ENCODE data around the gene PPFIA2. TPM values are rescaled to one million over a fixed set of nuclear protein-coding genes. Genes with fewer than 3 reads are reported as not detected.

The PPFIA2 gene
- total RNA-seq, 1 donor from 2014 or later = not detected

DNA sequence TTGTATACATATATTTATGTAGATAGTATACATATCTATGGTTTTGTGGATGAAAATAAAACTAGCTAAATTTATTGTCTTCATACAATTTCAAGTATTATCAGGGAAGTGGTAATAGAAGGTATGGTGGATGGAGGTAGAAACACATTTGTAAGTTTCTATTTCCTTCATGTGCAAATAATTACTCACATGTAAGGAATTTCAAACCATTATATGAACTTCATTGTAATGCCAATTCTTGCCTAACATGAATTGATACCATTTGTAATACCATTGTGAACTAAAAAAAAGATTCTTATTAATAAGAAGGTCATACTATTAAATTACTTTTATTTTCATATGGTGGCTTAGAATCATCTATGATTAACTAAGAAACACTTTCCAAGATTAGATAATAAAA is 20.1 kb upstream of the PPFIA2 start:
- H3K27me3 ChIP-seq (ENCODE audit: control insufficient read depth, insufficient read depth, low read length) = no peaks in the 10 kb centered on the region
- DNase-seq (ENCODE audit: low read depth) = no peak
- H3K4me3 ChIP-seq (ENCODE audit: low read depth, low read length) = no peak overlapping the region
- no peaks in the 10 kb centered on the region for H3K36me3 ChIP-seq (ENCODE audit: control insufficient read depth, insufficient read depth, low read length)
- TF ChIP-seq, protein P1, sequence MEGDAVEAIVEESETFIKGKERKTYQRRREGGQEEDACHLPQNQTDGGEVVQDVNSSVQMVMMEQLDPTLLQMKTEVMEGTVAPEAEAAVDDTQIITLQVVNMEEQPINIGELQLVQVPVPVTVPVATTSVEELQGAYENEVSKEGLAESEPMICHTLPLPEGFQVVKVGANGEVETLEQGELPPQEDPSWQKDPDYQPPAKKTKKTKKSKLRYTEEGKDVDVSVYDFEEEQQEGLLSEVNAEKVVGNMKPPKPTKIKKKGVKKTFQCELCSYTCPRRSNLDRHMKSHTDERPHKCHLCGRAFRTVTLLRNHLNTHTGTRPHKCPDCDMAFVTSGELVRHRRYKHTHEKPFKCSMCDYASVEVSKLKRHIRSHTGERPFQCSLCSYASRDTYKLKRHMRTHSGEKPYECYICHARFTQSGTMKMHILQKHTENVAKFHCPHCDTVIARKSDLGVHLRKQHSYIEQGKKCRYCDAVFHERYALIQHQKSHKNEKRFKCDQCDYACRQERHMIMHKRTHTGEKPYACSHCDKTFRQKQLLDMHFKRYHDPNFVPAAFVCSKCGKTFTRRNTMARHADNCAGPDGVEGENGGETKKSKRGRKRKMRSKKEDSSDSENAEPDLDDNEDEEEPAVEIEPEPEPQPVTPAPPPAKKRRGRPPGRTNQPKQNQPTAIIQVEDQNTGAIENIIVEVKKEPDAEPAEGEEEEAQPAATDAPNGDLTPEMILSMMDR (IDR thresholded peaks at IDR 0.05; ENCODE audit: insufficient read depth, low read length, poor library complexity, severe bottlenecking) = no peak

DNA sequence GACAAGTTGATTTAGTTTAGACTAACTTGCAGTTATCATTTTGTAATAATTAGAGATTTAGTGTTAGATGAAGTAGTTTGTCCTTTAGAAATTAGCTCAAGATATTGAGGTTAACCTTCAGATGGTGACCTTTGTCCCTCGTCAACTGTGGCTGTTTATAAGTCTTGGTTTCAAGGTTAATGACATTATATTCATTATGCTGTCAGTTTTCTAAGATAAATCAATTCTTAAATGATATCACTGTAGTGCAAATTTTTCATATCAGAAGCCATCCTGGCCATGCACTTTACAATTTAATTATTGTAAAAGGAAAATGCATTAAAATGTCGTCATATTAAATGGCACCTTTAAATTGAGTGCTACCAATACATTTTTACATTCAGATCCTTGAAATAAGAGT is 19.6 kb upstream of the PPFIA2 start:
- no peak for DNase-seq (ENCODE audit: low read depth)
- H3K36me3 ChIP-seq (ENCODE audit: control insufficient read depth, insufficient read depth, low read length) = no peaks in the 10 kb centered on the region
- no peaks in the 10 kb centered on the region for H3K27me3 ChIP-seq (ENCODE audit: control insufficient read depth, insufficient read depth, low read length)
- no peak overlapping the region for H3K4me3 ChIP-seq (ENCODE audit: low read depth, low read length)
- TF ChIP-seq, protein P1 (IDR thresholded peaks at IDR 0.05; ENCODE audit: insufficient read depth, low read length, poor library complexity, severe bottlenecking) = no peak

DNA sequence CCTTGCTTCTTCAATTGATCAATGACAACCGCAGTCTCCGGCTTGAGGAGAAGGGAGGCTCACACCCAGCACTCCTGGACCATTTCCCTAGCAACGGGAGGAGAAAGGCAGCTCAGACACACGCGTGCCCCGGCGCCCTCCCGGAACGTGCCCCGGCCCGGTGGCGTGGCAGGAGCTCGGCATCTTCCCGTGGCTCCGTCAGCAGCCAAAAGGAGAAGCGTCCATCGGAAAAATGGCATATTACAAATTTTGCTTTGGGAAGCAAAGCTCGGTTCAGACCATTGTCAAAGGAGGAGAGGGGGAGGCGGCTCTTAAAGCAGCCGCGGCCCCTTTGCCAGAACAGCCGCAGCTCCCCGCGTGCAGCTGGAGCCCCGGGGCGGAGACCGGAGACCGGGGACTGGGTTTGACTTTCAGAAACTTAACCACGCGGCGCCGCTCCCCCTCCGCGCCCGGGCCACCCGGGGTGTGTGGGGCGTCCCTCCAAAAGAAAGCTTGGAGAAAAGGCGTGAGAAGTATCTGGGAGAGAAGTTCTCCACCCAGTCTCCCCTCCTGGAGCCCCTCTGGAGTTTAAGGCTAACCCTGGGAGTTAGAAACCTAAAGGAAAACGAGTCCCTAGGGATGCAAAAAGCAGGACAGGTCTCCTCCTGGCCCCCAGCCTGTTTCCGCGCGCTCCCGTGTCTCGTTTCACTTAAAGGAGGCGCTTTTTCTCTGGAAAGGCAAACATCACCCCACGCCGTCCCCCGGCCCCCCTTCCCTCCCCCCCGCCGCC is 545 bp downstream of the PPFIA2 start:
- Histone ChIP-seq H3K27me3 (ENCODE audit: control insufficient read depth, insufficient read depth, low read length) (peaks cover 15% of the 10 kb centered on the region), H3K4me3 (ENCODE audit: low read depth, low read length) (peak overlapping the region; percentile 50), H3K36me3 (ENCODE audit: control insufficient read depth, insufficient read depth, low read length) (no peaks in the 10 kb centered on the region)
- TF ChIP-seq, protein P1 (IDR thresholded peaks at IDR 0.05; ENCODE audit: insufficient read depth, low read length, poor library complexity, severe bottlenecking) = no peak
- no peak for DNase-seq (ENCODE audit: low read depth)

DNA sequence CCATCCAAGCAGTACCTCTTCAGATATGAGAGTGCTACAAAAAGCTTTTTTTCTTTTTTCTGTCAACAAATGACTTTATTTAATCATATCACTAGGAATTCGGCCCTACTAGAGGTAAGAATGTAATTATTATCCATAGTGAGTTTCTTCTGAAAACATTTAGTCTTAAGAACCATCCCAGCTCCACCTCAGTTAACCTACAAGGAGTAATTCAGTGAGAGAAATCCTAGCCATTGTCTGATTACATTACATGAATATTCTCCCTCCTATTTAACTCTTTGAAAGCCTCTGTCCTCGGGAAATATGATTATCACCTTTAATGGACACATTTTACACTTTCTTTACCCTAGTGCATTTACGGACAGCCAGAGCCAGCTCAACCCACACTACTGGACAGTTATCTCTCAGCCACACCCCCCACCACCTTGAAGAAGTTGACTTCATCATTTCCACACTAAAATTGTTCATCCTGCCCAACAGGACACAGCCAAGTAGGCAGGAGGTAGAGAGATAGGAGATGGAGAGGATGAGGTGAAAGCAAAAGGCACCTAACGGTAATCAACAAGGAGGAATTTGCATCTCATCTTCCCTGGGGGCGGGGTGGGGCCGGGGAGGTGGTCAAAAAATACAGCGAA is 1.3 kb downstream of the PPFIA2 start:
- no peaks in the 10 kb centered on the region for H3K36me3 ChIP-seq (ENCODE audit: control insufficient read depth, insufficient read depth, low read length)

DNA sequence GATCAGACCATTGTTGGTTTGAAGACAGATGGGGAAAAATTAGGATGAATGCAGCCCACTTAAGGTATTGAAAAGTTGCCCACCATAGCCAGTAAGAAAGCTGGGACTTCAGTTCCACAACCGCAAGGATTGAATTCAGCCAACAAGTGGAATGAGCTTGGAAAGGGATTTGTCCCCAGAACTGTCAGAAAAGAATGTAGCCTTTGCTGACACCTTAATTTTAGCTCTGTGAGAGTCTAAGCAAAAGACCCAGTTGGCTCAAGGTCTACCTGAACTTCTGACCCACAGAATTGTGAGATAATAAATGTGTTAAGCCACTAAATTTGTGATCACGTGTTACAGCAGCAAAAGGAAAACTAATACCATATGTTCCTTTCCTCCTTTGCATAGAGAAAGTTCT is 29.4 kb downstream of the PPFIA2 start:
- H3K4me3 ChIP-seq (ENCODE audit: low read depth, low read length) = no peak overlapping the region
- H3K36me3 ChIP-seq (ENCODE audit: control insufficient read depth, insufficient read depth, low read length) = no peaks in the 10 kb centered on the region
- H3K27me3 ChIP-seq (ENCODE audit: control insufficient read depth, insufficient read depth, low read length) = no peaks in the 10 kb centered on the region
- TF ChIP-seq, protein P1 (IDR thresholded peaks at IDR 0.05; ENCODE audit: insufficient read depth, low read length, poor library complexity, severe bottlenecking) = no peak
- no peak for DNase-seq (ENCODE audit: low read depth)

More for the DNA sequence above, 1.3 kb downstream of the PPFIA2 start:
- TF ChIP-seq, protein P1 (IDR thresholded peaks at IDR 0.05; ENCODE audit: insufficient read depth, low read length, poor library complexity, severe bottlenecking) = no peak
- Histone ChIP-seq H3K27me3 (ENCODE audit: control insufficient read depth, insufficient read depth, low read length) (peaks cover 15% of the 10 kb centered on the region), H3K4me3 (ENCODE audit: low read depth, low read length) (peak overlapping the region; percentile 50)
- DNase-seq (ENCODE audit: low read depth) = no peak

Data from kidney epithelial cell (primary cell).